ENCODE results near the gene PRX.

- TF ChIP-seq CTCF (conservative IDR thresholded peaks at IDR 0.05; ENCODE audit: low read depth, low read length) (no peak), EZH2 (IDR thresholded peaks at IDR 0.05; ENCODE audit: low read length, unreplicated experiment) (no peak)
These were observed 41.4 kb downstream of the PRX start for GRCh38 chr19:40371802-40372122.
